Muscle of leg (tissue), 11 donors: ENCODE results near the gene CALN1. TPM values are rescaled to one million over a fixed set of nuclear protein-coding genes. Genes with fewer than 3 reads are reported as not detected.
A peak's percentile ranks its signal among the peaks of the same experiment; 100 is the strongest.

Experiments used
- DNase-seq: peaks from one replicate; pipeline ENCODE4 v3.0.0; 2013
- H3K27ac ChIP-seq: one replicate; pipeline ENCODE4 v1.5.1; 2013; ENCODE audit warnings: mild to moderate bottlenecking, low read length, control low read depth
- H3K27me3 ChIP-seq: one replicate; pipeline ENCODE4 v1.6.1; 2013; ENCODE audit warnings: low read length; ENCODE audit not compliant: control insufficient read depth, insufficient read depth
- H3K36me3 ChIP-seq: one replicate; pipeline ENCODE4 v1.6.1; 2013; ENCODE audit warnings: low read length; ENCODE audit not compliant: control insufficient read depth, insufficient read depth
- H3K4me1 ChIP-seq: one replicate; pipeline ENCODE4 v1.6.1; 2013; ENCODE audit warnings: low read length; ENCODE audit not compliant: control insufficient read depth, insufficient read depth
- H3K4me3 ChIP-seq: one replicate; pipeline ENCODE4 v1.5.1; 2013; ENCODE audit warnings: low read length, control low read depth
- H3K9me3 ChIP-seq: replicated peaks from 2 replicates; pipeline ENCODE4 v1.6.1; 2013; ENCODE audit warnings: low read depth, low read length; ENCODE audit not compliant: control insufficient read depth
- WGBS: methylation state at CpG from one replicate; pipeline ENCODE4 v1.1.5; 2013; ENCODE audit warnings: missing lambda C conversion rate; ENCODE audit not compliant: insufficient coverage; 5-methylcytosine and 5-hydroxymethylcytosine counted together
- polyA plus RNA-seq, 8 donors: library from polyadenylated mRNA; unstranded; fragments of 120-200 nt; gene quantifications; one replicate each; pipeline versions ENCODE4 v1.2.1 to v1.2.3, GENCODE V29; 2013; ENCODE audit warnings: inconsistent platforms in 1 of 8, low replicate concordance in 1 of 8; ENCODE audit not compliant: insufficient read length in 8 of 8, insufficient read depth in 1 of 8
- total RNA-seq: library from RNA; stranded (reverse); fragments of 120-200 nt; gene quantifications from one replicate; pipeline ENCODE4 v1.2.4, GENCODE V29; 2013

The CALN1 gene
- total and polyA plus RNA-seq, 9 donors = 0.65 to 2.3 (median 1.0) TPM

DNA sequence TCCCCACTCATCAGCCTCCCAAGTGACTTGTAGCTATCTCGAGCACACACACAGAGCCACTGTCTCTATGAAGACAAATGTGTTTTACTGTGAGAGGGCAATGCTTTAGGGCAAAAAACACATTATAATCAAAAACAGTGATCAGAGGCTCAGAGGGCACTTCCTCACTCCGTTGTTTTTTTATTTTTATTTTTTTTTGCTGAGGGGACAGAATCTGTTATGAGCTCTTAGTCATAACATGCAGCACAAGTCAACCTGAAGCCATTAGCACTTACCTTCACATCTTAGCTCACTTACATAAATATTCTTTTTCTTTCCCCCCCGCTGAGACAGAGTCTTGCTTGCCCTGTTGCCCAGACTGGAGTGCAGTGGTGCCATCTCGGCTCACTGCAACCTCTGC lies 157.7 kb downstream of the CALN1 start:
- Histone ChIP-seq H3K4me1 (no peaks in the 10 kb centered on the region), H3K27ac (no peak overlapping the region), H3K9me3 (no peaks in the 10 kb centered on the region), H3K36me3 (no peaks in the 10 kb centered on the region), H3K27me3 (no peaks in the 10 kb centered on the region), H3K4me3 (no peak overlapping the region)
- WGBS = no CpG with 5 or more reads among the region's 4 CpGs
- no peak for DNase-seq

DNA sequence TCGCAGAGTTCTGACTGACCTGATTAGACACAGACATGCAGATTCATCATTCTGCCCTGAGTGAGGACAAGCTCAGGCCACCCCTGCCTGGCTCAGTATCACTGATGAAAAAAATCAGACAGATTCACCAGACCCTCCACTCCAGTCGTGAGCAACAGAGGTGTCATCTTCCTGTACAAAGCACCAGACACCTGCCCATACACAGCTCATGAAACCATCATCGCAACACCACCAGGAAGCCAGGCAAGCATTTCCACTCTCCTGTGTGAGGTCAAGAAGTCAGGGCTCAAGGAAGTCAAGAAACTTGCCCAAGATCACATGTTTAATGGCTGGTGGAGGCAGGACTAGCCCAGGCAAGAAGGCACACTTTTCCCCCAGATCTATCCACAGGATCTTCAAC lies 163.0 kb downstream of the CALN1 start:
- 100% methylated on average over 1 of the region's 3 CpGs for WGBS
- DNase-seq = no peak
- no peak overlapping the region for H3K27ac ChIP-seq
- H3K9me3 ChIP-seq = peaks cover 4% of the 10 kb centered on the region
- no peaks in the 10 kb centered on the region for H3K4me1 ChIP-seq
- H3K36me3 ChIP-seq = no peaks in the 10 kb centered on the region
- no peaks in the 10 kb centered on the region for H3K27me3 ChIP-seq
- no peak overlapping the region for H3K4me3 ChIP-seq

DNA sequence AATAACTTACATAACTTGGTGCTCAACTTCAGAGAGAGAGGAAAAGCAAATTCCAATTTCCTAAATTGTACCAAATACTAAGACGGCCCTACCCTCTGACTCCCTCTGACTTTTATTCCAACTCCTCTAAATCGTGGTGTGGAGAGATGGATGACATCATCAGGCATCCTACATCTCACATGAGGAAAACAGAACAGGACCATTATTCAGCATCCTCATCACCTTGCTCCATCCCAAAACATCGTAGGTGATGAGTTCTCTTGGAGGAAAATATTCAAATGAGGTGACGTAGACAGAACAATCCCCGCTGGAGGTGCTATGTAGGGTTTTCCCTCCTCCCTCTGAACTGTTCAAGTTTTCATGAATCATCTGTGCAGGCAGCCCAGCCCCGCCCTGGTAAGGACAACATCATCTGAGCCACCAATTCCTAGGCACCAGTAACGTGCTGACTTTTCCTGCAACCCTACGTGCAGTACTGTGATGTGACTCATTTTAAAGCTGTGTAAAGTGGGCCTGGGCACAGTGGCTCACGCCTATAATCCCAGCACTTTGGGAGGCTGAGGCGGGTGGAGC lies 167.2 kb downstream of the CALN1 start:
- Histone ChIP-seq H3K9me3 (peaks cover 4% of the 10 kb centered on the region), H3K4me3 (no peak overlapping the region), H3K4me1 (no peaks in the 10 kb centered on the region), H3K27ac (no peak overlapping the region), H3K27me3 (no peaks in the 10 kb centered on the region), H3K36me3 (no peaks in the 10 kb centered on the region)
- WGBS = 82% methylated on average over 4 of the region's 10 CpGs
- DNase-seq = no peak

DNA sequence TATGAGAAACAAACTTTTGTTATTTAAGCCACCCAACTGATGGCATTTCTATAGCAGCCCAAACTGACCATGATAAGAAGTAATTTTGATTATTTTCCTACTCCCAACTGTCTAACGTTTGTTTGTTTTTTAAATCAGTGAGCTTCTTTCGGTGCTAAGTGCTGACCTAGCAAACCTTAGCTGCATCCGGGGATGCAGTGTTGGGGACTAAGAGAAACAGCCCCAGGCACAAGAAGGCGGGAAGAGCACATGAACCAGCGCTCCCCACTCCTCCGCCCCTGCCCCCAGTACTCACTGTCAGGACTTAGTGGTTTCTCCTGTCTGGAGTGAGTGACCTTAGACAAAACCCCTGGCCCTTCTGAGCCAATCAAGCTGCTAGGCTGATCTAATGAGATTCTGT lies 168.8 kb downstream of the CALN1 start:
- Histone ChIP-seq H3K4me3 (no peak overlapping the region), H3K27ac (no peak overlapping the region), H3K36me3 (no peaks in the 10 kb centered on the region), H3K9me3 (peaks cover 3% of the 10 kb centered on the region), H3K4me1 (no peaks in the 10 kb centered on the region), H3K27me3 (no peaks in the 10 kb centered on the region)
- WGBS = 100% methylated on average over 1 of the region's 6 CpGs
- DNase-seq = no peak

DNA sequence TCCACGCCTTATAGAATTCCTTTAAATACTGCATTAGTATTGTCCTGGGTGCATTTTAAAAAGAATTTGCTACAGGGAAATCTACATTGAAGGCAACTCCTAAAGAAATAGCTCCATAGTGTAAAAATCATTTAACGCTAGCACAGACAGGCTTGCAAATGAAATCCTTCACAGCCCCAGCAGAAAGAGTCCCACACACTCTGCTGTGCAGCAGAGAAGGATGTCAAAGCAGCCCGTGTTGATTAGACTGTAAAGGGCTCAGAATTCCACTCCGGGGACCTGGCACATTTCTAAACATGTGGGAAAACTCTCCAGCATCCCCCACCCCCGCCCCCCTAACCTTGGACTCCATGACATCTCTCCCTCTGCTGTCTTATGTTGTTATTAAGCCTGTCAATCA lies 176.8 kb downstream of the CALN1 start:
- H3K9me3 ChIP-seq = no peaks in the 10 kb centered on the region
- WGBS = 52% methylated on average over 2 of the region's 5 CpGs
- no peaks in the 10 kb centered on the region for H3K27me3 ChIP-seq
- H3K4me3 ChIP-seq = no peak overlapping the region
- DNase-seq = no peak
- no peaks in the 10 kb centered on the region for H3K4me1 ChIP-seq
- H3K36me3 ChIP-seq = no peaks in the 10 kb centered on the region
- H3K27ac ChIP-seq = no peak overlapping the region

DNA sequence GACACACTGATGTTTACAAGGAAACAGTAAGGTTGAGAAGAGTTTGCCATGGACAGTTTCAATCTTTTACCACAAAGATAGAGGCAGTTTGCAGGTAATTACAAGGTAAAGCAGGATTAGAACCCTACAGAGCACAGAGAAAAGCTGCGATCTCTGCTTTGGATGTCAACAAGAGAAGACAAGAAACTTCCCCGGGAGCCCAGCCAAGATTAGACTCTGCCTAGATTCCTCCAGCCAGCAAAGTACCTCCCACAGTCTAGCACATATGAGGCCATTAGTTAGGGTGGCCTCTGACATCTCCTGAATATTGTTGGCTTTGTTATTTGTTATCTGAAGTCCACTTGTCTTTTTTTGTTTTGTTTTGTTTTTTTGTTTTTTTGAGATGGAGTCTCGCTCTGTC lies 178.1 kb downstream of the CALN1 start:
- 100% methylated on average over 1 of the region's 3 CpGs for WGBS
- H3K36me3 ChIP-seq = no peaks in the 10 kb centered on the region
- DNase-seq = peak; percentile 4

DNA sequence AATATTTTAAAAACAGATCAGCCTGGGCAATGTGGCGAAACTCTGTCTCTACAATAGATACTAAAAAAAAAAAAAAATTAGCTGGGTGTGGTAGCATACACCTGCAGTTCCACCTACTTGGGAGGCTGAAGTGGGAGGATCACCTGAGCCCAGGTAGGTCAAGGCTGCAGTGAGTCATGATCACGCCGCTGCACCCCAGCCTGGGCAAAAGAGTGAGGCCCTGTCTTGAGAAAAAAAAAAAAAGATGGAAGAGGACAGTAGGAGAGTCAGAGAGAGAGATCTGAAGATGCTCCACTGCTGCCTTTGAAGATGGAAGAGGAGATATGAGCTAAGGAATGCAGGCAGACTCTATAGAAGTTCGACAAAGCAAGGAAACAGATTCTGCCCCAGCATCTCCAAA lies 181.9 kb downstream of the CALN1 start:
- 94% methylated on average over 2 of the region's 4 CpGs for WGBS
- Histone ChIP-seq H3K4me1 (no peaks in the 10 kb centered on the region), H3K4me3 (no peak overlapping the region), H3K36me3 (no peaks in the 10 kb centered on the region), H3K27me3 (no peaks in the 10 kb centered on the region), H3K9me3 (no peaks in the 10 kb centered on the region), H3K27ac (no peak overlapping the region)
- no peak for DNase-seq

More for the DNA sequence above, 178.1 kb downstream of the CALN1 start:
- no peaks in the 10 kb centered on the region for H3K27me3 ChIP-seq
- no peaks in the 10 kb centered on the region for H3K4me1 ChIP-seq
- H3K9me3 ChIP-seq = no peaks in the 10 kb centered on the region
- H3K27ac ChIP-seq = no peak overlapping the region
- no peak overlapping the region for H3K4me3 ChIP-seq

DNA sequence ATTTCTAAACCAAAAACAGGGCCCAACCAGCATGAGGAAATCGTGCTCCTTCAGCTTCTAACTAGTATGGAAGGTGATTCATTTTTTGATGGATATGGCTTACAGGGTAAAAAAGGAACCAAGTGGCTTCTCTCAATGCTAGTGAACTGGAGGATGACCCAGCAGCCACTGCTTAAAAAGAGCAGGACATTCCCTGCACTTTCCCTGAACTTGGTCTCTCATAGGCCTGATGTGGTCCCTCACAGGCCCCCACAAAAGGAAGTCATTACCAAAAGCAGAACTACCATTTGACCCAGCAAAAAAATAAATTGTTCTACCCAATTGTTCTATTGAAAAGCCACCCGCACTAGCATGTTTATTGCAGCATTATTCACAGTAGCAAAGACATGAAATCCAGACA lies 188.8 kb downstream of the CALN1 start:
- no peaks in the 10 kb centered on the region for H3K27me3 ChIP-seq
- H3K9me3 ChIP-seq = no peaks in the 10 kb centered on the region
- no CpG with 5 or more reads among the region's 2 CpGs for WGBS
- H3K27ac ChIP-seq = no peak overlapping the region
- H3K4me1 ChIP-seq = no peaks in the 10 kb centered on the region
- DNase-seq = no peak
- no peaks in the 10 kb centered on the region for H3K36me3 ChIP-seq
- H3K4me3 ChIP-seq = no peak overlapping the region

DNA sequence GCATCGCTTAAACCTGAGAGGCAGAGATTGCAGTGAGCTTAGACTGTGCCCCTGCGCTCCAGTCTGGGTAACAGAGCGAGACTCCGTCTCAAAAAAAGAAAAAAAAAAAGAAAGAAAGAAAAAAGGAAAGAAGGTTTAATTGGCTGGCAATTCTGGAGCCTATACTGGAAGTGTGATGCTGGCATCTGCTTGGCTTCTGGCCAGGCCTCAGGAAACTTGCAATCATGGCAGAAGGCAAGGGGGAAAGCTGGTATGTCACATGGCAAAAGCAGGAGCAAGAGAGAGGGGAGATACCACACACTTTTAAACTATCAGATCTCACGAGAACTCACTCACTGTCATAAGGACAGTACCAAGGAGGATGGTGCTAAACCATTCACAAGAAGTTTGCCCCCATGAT lies 190.0 kb downstream of the CALN1 start:
- no peaks in the 10 kb centered on the region for H3K9me3 ChIP-seq
- WGBS = 91% methylated on average over 4 of the region's 5 CpGs
- H3K27me3 ChIP-seq = no peaks in the 10 kb centered on the region
- H3K4me1 ChIP-seq = no peaks in the 10 kb centered on the region
- DNase-seq = no peak
- H3K27ac ChIP-seq = no peak overlapping the region
- H3K36me3 ChIP-seq = no peaks in the 10 kb centered on the region
- no peak overlapping the region for H3K4me3 ChIP-seq

DNA sequence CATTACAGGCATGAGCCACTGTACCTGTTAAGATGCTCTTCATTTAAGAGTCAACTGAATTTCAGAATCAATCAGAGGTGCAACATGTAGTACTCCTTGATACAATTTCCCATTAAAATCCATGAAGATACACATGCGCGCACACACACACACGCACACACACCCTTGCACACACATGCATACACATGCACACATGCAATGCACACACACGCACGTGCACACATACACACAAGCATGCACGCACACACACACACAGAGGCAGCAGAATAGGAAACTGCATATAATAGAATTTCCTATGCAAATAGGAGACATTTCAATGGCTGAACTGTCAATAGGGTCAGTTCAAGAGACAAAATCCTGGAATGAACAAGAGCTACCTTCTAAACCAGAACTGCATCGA lies 192.6 kb downstream of the CALN1 start:
- Histone ChIP-seq H3K9me3 (no peaks in the 10 kb centered on the region), H3K4me1 (no peaks in the 10 kb centered on the region), H3K4me3 (no peak overlapping the region), H3K27ac (no peak overlapping the region), H3K36me3 (no peaks in the 10 kb centered on the region), H3K27me3 (no peaks in the 10 kb centered on the region)
- WGBS = 100% methylated on average over 2 of the region's 7 CpGs
- no peak for DNase-seq

DNA sequence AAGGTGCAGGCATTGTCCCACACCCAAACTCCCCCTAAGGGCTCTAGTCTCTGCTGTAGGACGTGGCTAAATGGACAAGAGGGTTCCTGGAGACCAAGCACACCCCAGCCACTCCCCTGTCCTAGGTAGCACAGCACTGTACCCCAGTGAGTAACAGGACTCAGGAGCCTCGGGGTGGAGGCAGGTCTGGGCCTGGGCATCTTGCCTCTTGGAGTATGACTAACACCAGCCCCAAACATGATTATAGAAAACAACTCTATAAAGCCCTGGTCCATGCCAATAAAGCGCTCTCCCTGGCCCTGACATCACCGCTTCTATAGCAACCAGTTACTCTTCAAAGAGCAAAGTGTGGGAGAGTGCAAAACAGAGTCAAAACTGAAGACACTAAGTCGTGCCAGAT lies 195.0 kb downstream of the CALN1 start:
- Histone ChIP-seq H3K4me1 (no peaks in the 10 kb centered on the region), H3K27me3 (no peaks in the 10 kb centered on the region), H3K9me3 (no peaks in the 10 kb centered on the region), H3K36me3 (no peaks in the 10 kb centered on the region), H3K4me3 (no peak overlapping the region), H3K27ac (no peak overlapping the region)
- peak; percentile 1 for DNase-seq
- WGBS = 61% methylated on average over 4 of the region's 5 CpGs
